Heart left ventricle (tissue), 13 donors: Measurements from ENCODE around the gene DAP.

Source experiments
- POLR2A ChIP-seq, 2 donors: fragments of 450-650 bp; IDR thresholded peaks; one replicate each; pipeline ENCODE4 v1.6.1; 2017; ENCODE audit warnings: antibody characterized with exemption in 2 of 2, mild to moderate bottlenecking in 2 of 2, moderate library complexity in 2 of 2
- TF ChIP-seq, protein P1 (sequence below), 12 donors: fragments of 200-600 bp; sonication (generic) in 4 of 12; IDR thresholded peaks; one replicate each; pipeline versions ENCODE4 v1.5.0 to v1.8.0; 2018 to 2022; ENCODE audit warnings: antibody characterized with exemption in 12 of 12, mild to moderate bottlenecking in 5 of 12
- donor health status: ischemic (EF 13 %, LVEDD 7.1; RV severe dilation, severe dysfunction).
- donor health status: DM: no; HTN: yes; CAD: no.
- donor health status: DM: no; HTN: no; CAD: no.
- donor health status: ischemic (EF 25% LVEDD 6.9; RV normal size, moderate dysfunction).
- donor health status: ischemic (EF 25% LVEDD 5.7; RV mildly dilated, moderate dysfunction).
- donor health status: ischemic (EF 35%, LVEDD 5.7; RV mildly dilated, moderate dysfunction).
- donor health status: nonischemic (EF 11% LVEDD 7.7; RV severe dilation, severe dysfunction).
- donor health status: DM: yes; HTN: yes; CAD: no.
- donor health status: PGD.
- donor health status: ischemic (EF 29% LVEDD 5.4; RV normal size, mild dysfunction).
- donor health status: nonischemic (EF 23%, LVEDD 6.1; RV moderate dilation, normal function).

GRCh38 chr5:10648806-10649665 lies 112.0 kb downstream of the DAP start:
- TF ChIP-seq, protein P1, sequence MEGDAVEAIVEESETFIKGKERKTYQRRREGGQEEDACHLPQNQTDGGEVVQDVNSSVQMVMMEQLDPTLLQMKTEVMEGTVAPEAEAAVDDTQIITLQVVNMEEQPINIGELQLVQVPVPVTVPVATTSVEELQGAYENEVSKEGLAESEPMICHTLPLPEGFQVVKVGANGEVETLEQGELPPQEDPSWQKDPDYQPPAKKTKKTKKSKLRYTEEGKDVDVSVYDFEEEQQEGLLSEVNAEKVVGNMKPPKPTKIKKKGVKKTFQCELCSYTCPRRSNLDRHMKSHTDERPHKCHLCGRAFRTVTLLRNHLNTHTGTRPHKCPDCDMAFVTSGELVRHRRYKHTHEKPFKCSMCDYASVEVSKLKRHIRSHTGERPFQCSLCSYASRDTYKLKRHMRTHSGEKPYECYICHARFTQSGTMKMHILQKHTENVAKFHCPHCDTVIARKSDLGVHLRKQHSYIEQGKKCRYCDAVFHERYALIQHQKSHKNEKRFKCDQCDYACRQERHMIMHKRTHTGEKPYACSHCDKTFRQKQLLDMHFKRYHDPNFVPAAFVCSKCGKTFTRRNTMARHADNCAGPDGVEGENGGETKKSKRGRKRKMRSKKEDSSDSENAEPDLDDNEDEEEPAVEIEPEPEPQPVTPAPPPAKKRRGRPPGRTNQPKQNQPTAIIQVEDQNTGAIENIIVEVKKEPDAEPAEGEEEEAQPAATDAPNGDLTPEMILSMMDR (IDR thresholded peaks at IDR 0.05): no peak
- no peak for TF ChIP-seq POLR2A (IDR thresholded peaks at IDR 0.05)
